ENCODE data around the gene ALAS1. TPM values are rescaled to one million over a fixed set of nuclear protein-coding genes. Genes with fewer than 3 reads are reported as not detected.
"Not testable (repeated sequence)": the region's sequence is repeated elsewhere in the genome, so short reads cannot be mapped to it uniquely, and the experiment has no call there.

The ALAS1 gene
- total RNA-seq, 1 experiment from 2014 or later: 69.5 TPM

GRCh38 chr3:52167240-52167639, 30.7 kb upstream of the ALAS1 start:
- no peak for DNase-seq
- BruUV-seq (replicated peaks): no TSS peak
- no peak for ATAC-seq

GRCh38 chr3:52170217-52170616, 27.7 kb upstream of the ALAS1 start:
- BruUV-seq (replicated peaks); ATAC-seq; H3K4me3 ChIP-seq (ENCODE audit: low read length); H3K9me3 ChIP-seq (ENCODE audit: low read length); POLR2A ChIA-PET (ENCODE audit: unreplicated experiment); H3K9me2 ChIP-seq (replicated peaks; ENCODE audit: low read length); H3F3A ChIP-seq (ENCODE audit: low read length, unreplicated experiment); H3K4me2 ChIP-seq (ENCODE audit: low read length); H3K27me3 ChIP-seq (ENCODE audit: low read length); DNase-seq; H3K79me2 ChIP-seq (ENCODE audit: low read length); H3K9ac ChIP-seq (ENCODE audit: low read length); H3K36me3 ChIP-seq (ENCODE audit: low read depth, low read length); H2AFZ ChIP-seq (ENCODE audit: low read length); CTCF ChIA-PET; H3K27ac ChIP-seq (ENCODE audit: low read length); H4K20me1 ChIP-seq (ENCODE audit: low read length): not testable (repeated sequence)
- peaks cover 16% of the 10 kb centered on the region for H3K4me1 ChIP-seq (ENCODE audit: insufficient read depth, low read length)
- intact Hi-C loops (cut with micrococcal nuclease): loop anchor here (2.0 kb wide), 1 partner anchor 35 kb away; no protein-coding TSS in a partner anchor

More at GRCh38 chr3:52167240-52167639, 30.7 kb upstream of the ALAS1 start:
- POLR2A ChIA-PET (ENCODE audit: unreplicated experiment): no interaction called here
- Histone ChIP-seq H2AFZ (ENCODE audit: low read length) (no peak overlapping the region), H3K27me3 (ENCODE audit: low read length) (no peaks in the 10 kb centered on the region), H3F3A (ENCODE audit: low read length, unreplicated experiment) (no peaks in the 10 kb centered on the region), H3K9me2 (replicated peaks; ENCODE audit: low read length) (no peaks in the 10 kb centered on the region), H3K79me2 (ENCODE audit: low read length) (no peaks in the 10 kb centered on the region), H3K4me1 (ENCODE audit: insufficient read depth, low read length) (peaks cover 12% of the 10 kb centered on the region), H3K36me3 (ENCODE audit: low read depth, low read length) (no peaks in the 10 kb centered on the region; the same call in 1 of the 2 replicates), H3K27ac (ENCODE audit: low read length) (no peak overlapping the region), H3K4me3 (ENCODE audit: low read length) (no peak overlapping the region), H3K9ac (ENCODE audit: low read length) (no peak overlapping the region), H4K20me1 (ENCODE audit: low read length) (no peaks in the 10 kb centered on the region), H3K9me3 (ENCODE audit: low read length) (no peaks in the 10 kb centered on the region), H3K4me2 (ENCODE audit: low read length) (no peak overlapping the region)
- no peak for TF ChIP-seq EZH2phosphoT487 (IDR thresholded peaks at IDR 0.05; ENCODE audit: borderline replicate concordance, low read length)
- no peak for TF ChIP-seq CTCF (conservative IDR thresholded peaks at IDR 0.05; ENCODE audit: low read depth, low read length)
- TF ChIP-seq EZH2 (IDR thresholded peaks at IDR 0.05; ENCODE audit: low read length, unreplicated experiment): no peak
- CTCF ChIA-PET: interaction anchor here (0.7 kb wide), 1 partner anchor 218 kb away, joined by 3 read pairs; no protein-coding TSS in a partner anchor
- intact Hi-C loops (cut with micrococcal nuclease): no loop called here

- ChIA-PET CTCF (no interaction called here), POLR2A (ENCODE audit: unreplicated experiment) (interaction anchor here (0.5 to 0.6 kb wide), 4 partner anchors 8 to 45 kb away, joined by 3 to 4 read pairs (median 3); partner anchors contain the start of gene POC1A)
- Histone ChIP-seq H4K20me1 (ENCODE audit: low read length) (no peaks in the 10 kb centered on the region), H3K9me2 (replicated peaks; ENCODE audit: low read length) (no peaks in the 10 kb centered on the region), H3K9me3 (ENCODE audit: low read length) (no peaks in the 10 kb centered on the region), H2AFZ (ENCODE audit: low read length) (no peak overlapping the region), H3K9ac (ENCODE audit: low read length) (no peak overlapping the region), H3K36me3 (ENCODE audit: low read depth, low read length) (no peaks in the 10 kb centered on the region), H3K27me3 (ENCODE audit: low read length) (no peaks in the 10 kb centered on the region), H3K4me3 (ENCODE audit: low read length) (no peak overlapping the region), H3F3A (ENCODE audit: low read length, unreplicated experiment) (no peaks in the 10 kb centered on the region), H3K4me2 (ENCODE audit: low read length) (peak overlapping the region; percentile 18; the same call in 1 of the 2 replicates), H3K79me2 (ENCODE audit: low read length) (no peaks in the 10 kb centered on the region), H3K4me1 (ENCODE audit: insufficient read depth, low read length) (peaks cover 16% of the 10 kb centered on the region), H3K27ac (ENCODE audit: low read length) (peak overlapping the region; percentile 24; the same call in 1 of the 2 replicates)
- no peak for TF ChIP-seq EZH2phosphoT487 (IDR thresholded peaks at IDR 0.05; ENCODE audit: borderline replicate concordance, low read length)
- TF ChIP-seq EZH2 (IDR thresholded peaks at IDR 0.05; ENCODE audit: low read length, unreplicated experiment): no peak
- TF ChIP-seq CTCF (conservative IDR thresholded peaks at IDR 0.05; ENCODE audit: low read depth, low read length): peak; percentile 49
- TSS peak; percentile 85 for BruUV-seq (replicated peaks)
- intact Hi-C loops (cut with micrococcal nuclease): loop anchor here (1.0 to 2.0 kb wide), 2 partner anchors 17 to 33 kb away; partner anchors contain the start of gene POC1A
- peak; percentile 76 for DNase-seq
- ATAC-seq: peak; percentile 90
Measured at GRCh38 chr3:52171514-52172261, 26.3 kb upstream of the ALAS1 start.

Data from PC-3 (cell line).